Fibroblast of pulmonary artery (primary cell): ENCODE data around the gene GH1.
A peak's percentile ranks its signal among the peaks of the same experiment; 100 is the strongest.
"Not testable (repeated sequence)": the region's sequence is repeated elsewhere in the genome, so short reads cannot be mapped to it uniquely, and the experiment has no call there.

ENCODE experiments used
- DNase-seq: peaks from one replicate; pipeline ENCODE4 v3.0.0-alpha.2; 2010; ENCODE audit warnings: low read depth
- H3K4me3 ChIP-seq: replicated peaks from 2 replicates; pipeline ENCODE4 v1.5.1; 2011; ENCODE audit warnings: low read depth, mild to moderate bottlenecking, control low read depth, low read length, moderate library complexity
- CTCF ChIP-seq: IDR thresholded peaks from 2 replicates; pipeline ENCODE4 v1.5.1; 2011; ENCODE audit warnings: mild to moderate bottlenecking, control low read depth, low read length, inconsistent platforms; ENCODE audit errors: missing control alignments

The GH1 gene

GRCh38 chr17:63880706-63881105, 37.9 kb downstream of the GH1 start:
- no peak for TF ChIP-seq CTCF
- DNase-seq: no peak
- no peak overlapping the region for H3K4me3 ChIP-seq

- DNase-seq, H3K4me3 ChIP-seq: not testable (repeated sequence)
These were observed 40.2 kb downstream of the GH1 start for GRCh38 chr17:63878413-63878812.

- H3K4me3 ChIP-seq, DNase-seq: not testable (repeated sequence)
These were observed 43.9 kb downstream of the GH1 start for GRCh38 chr17:63874693-63875092.

- not testable (repeated sequence) for DNase-seq, H3K4me3 ChIP-seq
These were observed 44.5 kb downstream of the GH1 start for GRCh38 chr17:63874061-63874626.

GRCh38 chr17:63873577-63873976, 45.1 kb downstream of the GH1 start, which contains the start of gene CSH2:
CSH2 (minus strand) TSS chr17:63873677; CDS start chr17:63873614, 63 bp downstream.
- not testable (repeated sequence) for DNase-seq, H3K4me3 ChIP-seq

GRCh38 chr17:63871646-63872365, 46.8 kb downstream of the GH1 start:
- not testable (repeated sequence) for DNase-seq, H3K4me3 ChIP-seq

- not testable (repeated sequence) for DNase-seq, H3K4me3 ChIP-seq
These were observed 48.4 kb downstream of the GH1 start for GRCh38 chr17:63870292-63870665.

GRCh38 chr17:63869491-63870291, 48.9 kb downstream of the GH1 start:
- not testable (repeated sequence) for H3K4me3 ChIP-seq, DNase-seq
- TF ChIP-seq CTCF: peak; percentile 25
